IPS-11a (cell line): ENCODE measurements around the gene LRIF1.

Experiments
- H3K4me3 ChIP-seq: one replicate; pipeline ENCODE4 v1.5.1; 2013; ENCODE audit warnings: low read depth, low read length, control low read depth

LRIF1 gene

GRCh38 chr1:110897681-110898080, 66.0 kb downstream of the LRIF1 start:
- H3K4me3 ChIP-seq: no peak overlapping the region
